IMR-90 (cell line): ENCODE measurements around the gene SOX5. TPM values are rescaled to one million over a fixed set of nuclear protein-coding genes. Genes with fewer than 3 reads are reported as not detected.
"Not testable (repeated sequence)": the region's sequence is repeated elsewhere in the genome, so short reads cannot be mapped to it uniquely, and the experiment has no call there.

Experiments
- ATAC-seq: fragments of 200-7000 bp; cut with Tn5 transposase; 2 replicates; pipeline ENCODE4 v1.9.1; 2020; ENCODE audit warnings: low read depth, mild to moderate bottlenecking, moderate library complexity
- BruUV-seq: library from RNA; stranded (reverse); fragments of 400-500 nt; replicated peaks from 2 replicates; lab custom pipeline; 2021; lab: Mats Ljungman, UMichigan
- CTCF ChIA-PET: fragments of 300-600 bp; formaldehyde crosslinking; extraction: SDS; loops from one replicate; lab custom pipeline; 2021; ENCODE audit warnings: antibody characterized with exemption; lab: Yijun Ruan, JAX
- POLR2A ChIA-PET: fragments of 300-600 bp; sonication (Branson Sonifier 250); formaldehyde crosslinking; loops from one replicate; lab custom pipeline; 2022; ENCODE audit warnings: antibody characterized with exemption; ENCODE audit not compliant: unreplicated experiment; lab: Charles Lee
- DNase-seq: peaks from one replicate; pipeline ENCODE4 v3.0.0; 2013
- H2AFZ ChIP-seq: replicated peaks from 2 replicates; pipeline ENCODE3; 2013; ENCODE audit warnings: low read length, mild to moderate bottlenecking; ENCODE audit not compliant: poor library complexity
- H2AK5ac ChIP-seq: 2 replicates; pipeline ENCODE4 v1.6.1; 2013; ENCODE audit warnings: low read depth, low read length, inconsistent platforms
- H2AK9ac ChIP-seq: replicated peaks from 2 replicates; pipeline ENCODE3; 2013; ENCODE audit warnings: mild to moderate bottlenecking, low read depth, low read length, moderate library complexity; ENCODE audit not compliant: poor library complexity
- H2BK120ac ChIP-seq: 2 replicates; pipeline ENCODE4 v1.6.1; 2013; ENCODE audit warnings: low read depth, low read length, inconsistent platforms
- H2BK15ac ChIP-seq: 3 replicates; pipeline ENCODE4 v1.6.1; 2013; ENCODE audit warnings: low read depth, low read length, inconsistent platforms
- H2BK20ac ChIP-seq: 2 replicates; pipeline ENCODE4 v1.6.1; 2013; ENCODE audit warnings: low read depth, mild to moderate bottlenecking, inconsistent platforms, low read length, moderate library complexity
- H2BK5ac ChIP-seq: 2 replicates; pipeline ENCODE4 v1.6.1; 2013; ENCODE audit warnings: mild to moderate bottlenecking, low read depth, low read length, inconsistent platforms; ENCODE audit not compliant: poor library complexity, severe bottlenecking
- H3K14ac ChIP-seq: replicated peaks from 2 replicates; pipeline ENCODE4 v1.6.1; 2013; ENCODE audit warnings: low read depth, low read length, inconsistent platforms
- H3K18ac ChIP-seq: 2 replicates; pipeline ENCODE4 v1.6.1; 2013; ENCODE audit warnings: low read depth, low read length, control low read depth
- H3K23ac ChIP-seq: 2 replicates; pipeline ENCODE4 v1.6.1; 2013; ENCODE audit warnings: low read depth, low read length, inconsistent platforms
- H3K27ac ChIP-seq: 2 replicates; pipeline ENCODE4 v1.5.1; 2013; ENCODE audit warnings: mild to moderate bottlenecking, control low read depth, low read length; ENCODE audit not compliant: insufficient read depth
- H3K27me3 ChIP-seq: 2 replicates; pipeline ENCODE4 v1.6.1; 2013; ENCODE audit warnings: low read length; ENCODE audit not compliant: control insufficient read depth, insufficient read depth
- H3K36me3 ChIP-seq: 2 replicates; pipeline ENCODE4 v1.6.1; 2013; ENCODE audit warnings: low read length, mixed read lengths; ENCODE audit not compliant: control insufficient read depth, insufficient read depth
- H3K4ac ChIP-seq: 2 replicates; pipeline ENCODE4 v1.6.1; 2013; ENCODE audit warnings: low read depth, low read length, inconsistent platforms
- H3K4me1 ChIP-seq: 2 replicates; pipeline ENCODE4 v1.6.1; 2013; ENCODE audit warnings: low read length, mixed read lengths; ENCODE audit not compliant: control insufficient read depth, insufficient read depth
- H3K4me2 ChIP-seq: 2 replicates; pipeline ENCODE4 v1.6.1; 2013; ENCODE audit warnings: low read depth, mild to moderate bottlenecking, control low read depth, low read length, moderate library complexity
- H3K4me3 ChIP-seq: 2 replicates; pipeline ENCODE4 v1.5.1; 2013; ENCODE audit warnings: low read depth, mild to moderate bottlenecking, control low read depth, low read length, moderate library complexity; ENCODE audit not compliant: insufficient read depth
- H3K56ac ChIP-seq: 2 replicates; pipeline ENCODE4 v1.6.1; 2013; ENCODE audit warnings: low read length, inconsistent platforms; ENCODE audit not compliant: insufficient read depth; ENCODE audit errors: extremely low read depth
- H3K79me1 ChIP-seq, 2 experiments: 2 replicates each; pipeline ENCODE4 v1.6.1; 2013; ENCODE audit warnings: low read length in 2 of 2, inconsistent platforms in 1 of 2, low read depth in 1 of 2
- H3K9ac ChIP-seq: 2 replicates; pipeline ENCODE4 v1.6.1; 2013; ENCODE audit warnings: low read depth, low read length, control low read depth
- H3K9me1 ChIP-seq: 2 replicates; pipeline ENCODE4 v1.6.1; 2013; ENCODE audit warnings: low read length, inconsistent platforms; ENCODE audit not compliant: insufficient read depth
- H3K9me3 ChIP-seq: 2 replicates; pipeline ENCODE4 v1.6.1; 2013; ENCODE audit warnings: low read length; ENCODE audit not compliant: control insufficient read depth, insufficient read depth
- H4K20me1 ChIP-seq: 2 replicates; pipeline ENCODE4 v1.6.1; 2013; ENCODE audit warnings: low read length, inconsistent platforms; ENCODE audit not compliant: insufficient read depth
- H4K5ac ChIP-seq: 2 replicates; pipeline ENCODE4 v1.6.1; 2013; ENCODE audit warnings: mild to moderate bottlenecking, low read depth, low read length, control low read depth
- H4K8ac ChIP-seq, 2 experiments: 2 replicates each; pipeline ENCODE4 v1.6.1; 2013; ENCODE audit warnings: low read depth in 2 of 2, low read length in 2 of 2, control low read depth in 1 of 2, inconsistent platforms in 1 of 2
- H4K91ac ChIP-seq: 2 replicates; pipeline ENCODE4 v1.6.1; 2013; ENCODE audit warnings: low read depth, low read length, inconsistent platforms; ENCODE audit not compliant: insufficient read depth
- WGBS, 2 experiments: methylation state at CpG; one replicate each; pipeline versions ENCODE4 v1.1.5 to v1.1.7; 2013; ENCODE audit warnings: missing lambda C conversion rate in 2 of 2; ENCODE audit not compliant: insufficient read length in 1 of 2; ENCODE audit errors: extremely low coverage in 2 of 2; 5-methylcytosine and 5-hydroxymethylcytosine counted together
- dilution Hi-C: fragments of 300-500 bp; cut with HindIII; formaldehyde crosslinking; loops from one replicate; pipeline ENCODE4 v1.14.3; 2018; ENCODE audit warnings: low sequenced_read_pairs; ENCODE audit not compliant: unreplicated experiment
- in situ Hi-C: fragments of 300-500 bp; cut with MboI; formaldehyde crosslinking; loops from 3 replicates; pipeline ENCODE4 v1.14.3; 2019; ENCODE audit warnings: low sequenced_read_pairs, inconsistent platforms, mixed read lengths
- intact Hi-C: fragments of 100-400 bp; cut with micrococcal nuclease; formaldehyde crosslinking; loops from 2 replicates; pipeline ENCODE4 v1.10.0; 2022
- polyA plus RNA-seq, 3 experiments: library from polyadenylated mRNA; depleted of rRNA; stranded (reverse); fragments of >200 nt; gene quantifications; 2 replicates each; pipeline ENCODE4 v1.2.3, GENCODE V29; 2012; ENCODE audit warnings: low replicate concordance in 1 of 3
- total RNA-seq: library from RNA; depleted of rRNA; stranded (reverse); fragments of >200 nt; gene quantifications from 2 replicates; pipeline ENCODE4 v1.2.3, GENCODE V29; 2012

SOX5 gene
- total and polyA plus RNA-seq, 2 of the 4 experiments (the other 2 are of a cell fraction): 1.1 to 13.1 TPM

GRCh38 chr12:23519444-23519843 lies 430.0 kb downstream of the SOX5 start:
- not testable (repeated sequence) for BruUV-seq

DNA sequence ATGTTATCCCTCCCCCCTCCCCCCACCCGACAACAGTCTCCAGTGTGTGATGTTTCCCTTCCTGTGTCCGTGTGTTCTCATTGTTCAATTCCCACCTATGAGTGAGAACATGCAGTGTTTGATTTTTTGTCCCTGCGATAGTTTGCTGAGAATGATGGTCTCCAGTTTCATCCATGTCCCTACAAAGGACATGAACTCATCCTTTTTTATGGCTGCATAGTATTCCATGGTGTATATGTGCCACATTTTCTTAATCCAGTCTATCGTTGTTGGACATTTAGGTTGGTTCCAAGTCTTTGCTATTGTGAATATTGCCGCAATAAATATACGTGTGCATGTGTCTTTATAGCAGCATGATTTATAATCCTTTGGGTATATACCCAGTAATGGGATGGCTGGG lies 433.7 kb downstream of the SOX5 start:
- H3K9me1 ChIP-seq, H3K14ac ChIP-seq, H3K4me1 ChIP-seq, H3K4me3 ChIP-seq, H4K20me1 ChIP-seq, H2BK20ac ChIP-seq, H4K5ac ChIP-seq, H3K4me2 ChIP-seq, ATAC-seq, H2BK15ac ChIP-seq, H2AK5ac ChIP-seq, POLR2A ChIA-PET, H3K36me3 ChIP-seq, H3K9ac ChIP-seq, H3K9me3 ChIP-seq, H3K23ac ChIP-seq, H4K8ac ChIP-seq, intact Hi-C loops, CTCF ChIA-PET, H3K18ac ChIP-seq, in situ Hi-C loops, H3K27me3 ChIP-seq, H4K91ac ChIP-seq, H3K56ac ChIP-seq, H2AFZ ChIP-seq, H2AK9ac ChIP-seq, H3K4ac ChIP-seq, dilution Hi-C loops, H2BK5ac ChIP-seq, H2BK120ac ChIP-seq, BruUV-seq, H3K79me1 ChIP-seq, DNase-seq, H3K27ac ChIP-seq: not testable (repeated sequence)
- no CpG with 5 or more reads among the region's 6 CpGs for WGBS, 2 experiments

More at GRCh38 chr12:23519444-23519843, 430.0 kb downstream of the SOX5 start:
- H2BK15ac ChIP-seq, H2BK120ac ChIP-seq, H3K4me3 ChIP-seq, CTCF ChIA-PET, H3K9me3 ChIP-seq, H3K4me1 ChIP-seq, H4K91ac ChIP-seq, H3K4me2 ChIP-seq, H2BK20ac ChIP-seq, H2BK5ac ChIP-seq, H3K27me3 ChIP-seq, H3K4ac ChIP-seq, H3K23ac ChIP-seq, H3K18ac ChIP-seq, H3K27ac ChIP-seq, ATAC-seq, H2AK9ac ChIP-seq, H3K36me3 ChIP-seq, H4K20me1 ChIP-seq, H3K9me1 ChIP-seq, in situ Hi-C loops, POLR2A ChIA-PET, H3K79me1 ChIP-seq, dilution Hi-C loops, DNase-seq, H4K5ac ChIP-seq, H2AFZ ChIP-seq, H2AK5ac ChIP-seq, H3K9ac ChIP-seq, H3K56ac ChIP-seq, intact Hi-C loops, H3K14ac ChIP-seq, H4K8ac ChIP-seq: not testable (repeated sequence)
- no CpG with 5 or more reads among the region's 1 CpG for WGBS, 2 experiments
